ENCODE measurements around the gene SLC6A17.

Gene SLC6A17

GRCh38 chr1:110212169-110213142 is 62.2 kb downstream of the SLC6A17 start:
- no peak for DNase-seq (ENCODE audit: low read depth in 1 of 2, low spot score in 1 of 2)
- Histone ChIP-seq H3K4me3 (replicated peaks; ENCODE audit: insufficient read depth, low read length) (no peak overlapping the region), H3K27ac (replicated peaks) (no peak overlapping the region), H3K27me3 (ENCODE audit: insufficient read depth, poor library complexity, severe bottlenecking) (peaks cover 7% of the 10 kb centered on the region)
- TF ChIP-seq GABPA (IDR thresholded peaks at IDR 0.05; ENCODE audit: low read depth) (no peak), CTCF (IDR thresholded peaks at IDR 0.05; ENCODE audit: insufficient read depth, low read length) (no peak), POLR2AphosphoS5 (IDR thresholded peaks at IDR 0.05; ENCODE audit: low read depth) (no peak), REST (IDR thresholded peaks at IDR 0.05; ENCODE audit: insufficient replicate concordance, low read depth) (no peak), SPI1 (IDR thresholded peaks at IDR 0.05; ENCODE audit: borderline replicate concordance, low read depth) (no peak)

GRCh38 chr1:110213143-110213540 is 62.8 kb downstream of the SLC6A17 start:
- Histone ChIP-seq H3K4me3 (replicated peaks; ENCODE audit: insufficient read depth, low read length) (no peak overlapping the region), H3K27me3 (ENCODE audit: insufficient read depth, poor library complexity, severe bottlenecking) (peaks cover 7% of the 10 kb centered on the region), H3K27ac (replicated peaks) (no peak overlapping the region)
- no peak for DNase-seq (ENCODE audit: low read depth in 1 of 2, low spot score in 1 of 2)
- TF ChIP-seq REST (IDR thresholded peaks at IDR 0.05; ENCODE audit: insufficient replicate concordance, low read depth) (no peak), CTCF (IDR thresholded peaks at IDR 0.05; ENCODE audit: insufficient read depth, low read length) (no peak), POLR2AphosphoS5 (IDR thresholded peaks at IDR 0.05; ENCODE audit: low read depth) (no peak), GABPA (IDR thresholded peaks at IDR 0.05; ENCODE audit: low read depth) (no peak), SPI1 (IDR thresholded peaks at IDR 0.05; ENCODE audit: borderline replicate concordance, low read depth) (no peak)

GRCh38 chr1:110214454-110215404 is 64.4 kb downstream of the SLC6A17 start:
- peaks cover 5% of the 10 kb centered on the region for H3K27me3 ChIP-seq (ENCODE audit: insufficient read depth, poor library complexity, severe bottlenecking)
- H3K27ac ChIP-seq (replicated peaks): no peak overlapping the region
- TF ChIP-seq CTCF (IDR thresholded peaks at IDR 0.05; ENCODE audit: insufficient read depth, low read length) (no peak), POLR2AphosphoS5 (IDR thresholded peaks at IDR 0.05; ENCODE audit: low read depth) (no peak), SPI1 (IDR thresholded peaks at IDR 0.05; ENCODE audit: borderline replicate concordance, low read depth) (no peak), REST (IDR thresholded peaks at IDR 0.05; ENCODE audit: insufficient replicate concordance, low read depth) (no peak), GABPA (IDR thresholded peaks at IDR 0.05; ENCODE audit: low read depth) (no peak)
- DNase-seq (ENCODE audit: low read depth in 1 of 2, low spot score in 1 of 2): no peak
- H3K4me3 ChIP-seq (replicated peaks; ENCODE audit: insufficient read depth, low read length): no peak overlapping the region
